HG02870 (cell line): ENCODE data around the gene ZFYVE9.
A peak's percentile ranks its signal among the peaks of the same experiment; 100 is the strongest.
"Not testable (repeated sequence)": the region's sequence is repeated elsewhere in the genome, so short reads cannot be mapped to it uniquely, and the experiment has no call there.

Experiments used
- ATAC-seq: cut with Tn5 transposase; IDR thresholded peaks from one replicate; pipeline ENCODE4 v1.9.1; 2021; ENCODE audit warnings: mild to moderate bottlenecking, moderate library complexity; ENCODE audit not compliant: unreplicated experiment

The ZFYVE9 gene

DNA sequence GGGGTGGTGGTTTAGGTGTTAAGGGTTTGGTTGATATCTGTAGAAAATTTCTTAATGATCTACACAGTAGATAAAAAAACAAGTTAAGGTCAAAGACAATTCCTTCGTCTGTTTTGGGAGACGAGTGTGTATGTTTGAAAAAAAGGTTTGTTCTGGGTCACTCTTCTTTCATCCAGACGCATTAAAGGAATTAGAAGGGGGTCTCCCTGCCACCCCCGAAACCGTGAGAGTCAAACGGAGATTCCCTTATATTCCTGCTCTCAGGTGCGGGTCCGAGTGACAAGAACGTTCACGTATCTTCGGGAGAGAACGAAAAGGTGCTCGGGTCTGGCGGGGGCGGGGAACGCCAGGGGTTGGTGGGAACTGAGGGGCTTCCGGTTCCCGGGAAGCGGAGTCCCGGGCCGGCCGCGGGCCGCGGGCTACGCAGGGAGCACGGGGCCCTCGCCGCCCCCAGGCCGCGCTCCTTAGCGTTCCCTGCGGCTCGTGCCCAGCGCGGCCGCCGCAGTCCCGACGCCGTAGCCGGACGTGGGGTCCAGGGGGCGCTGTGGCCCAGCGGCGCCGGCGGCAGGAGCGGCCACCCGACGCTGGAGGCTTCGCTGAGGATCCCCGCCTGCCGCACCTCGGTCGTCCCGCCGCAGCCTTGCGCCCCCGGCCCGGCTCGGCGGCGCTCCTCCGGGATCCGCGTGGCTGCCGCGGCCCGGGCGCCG is at the start of gene ZFYVE9:
Gene ZFYVE9 (plus strand): TSS at position 577 of the 707 bp plus-strand sequence. CDS start 91,118 bp downstream, outside the sequence.
- ATAC-seq: peak; percentile 51

- ATAC-seq: not testable (repeated sequence)
These were observed 47.6 kb upstream of the ZFYVE9 start for GRCh38 chr1:52094300-52094699.

- ATAC-seq: no peak
These were observed 45.7 kb upstream of the ZFYVE9 start for GRCh38 chr1:52096216-52096615.

- ATAC-seq: no peak
These were observed 43.6 kb upstream of the ZFYVE9 start for GRCh38 chr1:52098139-52098871.

- no peak for ATAC-seq
These were observed 39.4 kb upstream of the ZFYVE9 start for GRCh38 chr1:52102336-52103013.

- no peak for ATAC-seq
These were observed 30.4 kb upstream of the ZFYVE9 start for GRCh38 chr1:52111492-52111891.

- ATAC-seq: no peak
These were observed 29.4 kb upstream of the ZFYVE9 start for GRCh38 chr1:52112489-52112888.

DNA sequence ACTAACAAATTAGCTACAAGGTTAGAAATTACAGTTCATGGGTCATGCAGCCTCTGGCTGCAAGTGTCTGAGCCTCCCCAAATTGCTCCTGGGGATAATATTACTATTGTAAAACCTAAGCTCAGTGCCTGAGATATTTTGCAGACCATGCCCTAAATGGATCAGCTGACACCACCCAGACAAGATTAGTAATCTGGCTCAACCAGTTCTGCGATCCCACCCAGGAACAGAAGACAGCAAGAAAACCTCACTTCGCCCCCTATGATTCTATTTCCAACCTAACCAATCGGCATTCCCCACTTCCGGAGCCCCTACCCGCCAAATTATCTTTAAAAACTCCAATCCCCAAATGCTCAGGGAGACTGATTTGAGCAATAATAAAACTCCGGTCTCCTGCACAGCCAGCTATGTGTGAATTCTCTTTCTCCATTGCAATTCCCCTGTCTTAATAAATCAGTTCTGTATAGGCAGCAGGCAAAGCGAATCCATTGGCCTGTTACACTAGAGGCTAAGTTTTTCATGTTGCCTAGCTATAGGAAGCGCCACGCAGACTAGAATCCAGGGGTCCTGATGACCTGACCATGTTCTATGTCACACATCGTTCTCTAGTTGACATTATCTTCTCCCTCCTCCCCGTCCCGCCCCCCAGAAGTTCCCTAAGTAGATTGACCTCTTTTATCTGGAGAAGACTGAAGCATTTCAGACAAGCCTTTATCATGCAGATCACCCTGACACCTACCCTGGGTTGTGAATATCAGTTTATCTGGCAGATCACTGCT is 22.4 kb upstream of the ZFYVE9 start:
- ATAC-seq: no peak

- no peak for ATAC-seq
These were observed 19.5 kb upstream of the ZFYVE9 start for GRCh38 chr1:52122384-52122783.

- ATAC-seq: no peak
These were observed 18.3 kb upstream of the ZFYVE9 start for GRCh38 chr1:52123622-52124021.

DNA sequence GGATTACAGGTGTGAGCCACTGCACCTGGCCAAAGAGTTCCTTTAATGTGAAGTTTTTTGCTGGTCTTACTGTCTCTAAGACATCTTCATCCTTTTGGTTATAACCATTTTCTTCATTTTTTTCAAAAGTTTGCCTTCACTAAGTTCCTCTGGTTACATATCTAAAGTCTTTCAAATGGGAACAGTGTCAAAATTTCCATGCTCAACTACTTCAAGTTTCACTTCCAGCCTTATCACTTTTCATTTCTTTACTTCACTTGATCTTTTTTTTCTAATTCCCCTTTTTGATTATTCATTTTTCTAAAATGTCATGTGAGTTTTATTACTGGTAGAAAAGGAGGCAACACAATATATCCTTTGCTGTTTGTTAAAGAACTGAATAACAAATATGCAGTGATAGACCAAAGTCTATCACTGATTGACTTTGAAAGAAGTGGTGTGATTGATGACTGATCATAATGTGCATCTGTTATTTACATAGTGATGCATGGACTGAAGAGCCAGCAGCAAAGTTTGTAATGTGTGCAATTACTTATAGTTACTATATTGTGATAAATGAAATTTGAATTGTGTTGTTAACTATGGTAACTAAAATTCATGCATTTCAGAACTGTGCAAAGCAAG is 16.0 kb upstream of the ZFYVE9 start:
- no peak for ATAC-seq

- no peak for ATAC-seq
These were observed 14.4 kb upstream of the ZFYVE9 start for GRCh38 chr1:52127181-52128180.

- peak; percentile 64 for ATAC-seq
These were observed 1.9 kb upstream of the ZFYVE9 start for GRCh38 chr1:52139817-52140540.

GRCh38 chr1:52140633-52141512 is 1.0 kb upstream of the ZFYVE9 start:
- ATAC-seq: no peak

DNA sequence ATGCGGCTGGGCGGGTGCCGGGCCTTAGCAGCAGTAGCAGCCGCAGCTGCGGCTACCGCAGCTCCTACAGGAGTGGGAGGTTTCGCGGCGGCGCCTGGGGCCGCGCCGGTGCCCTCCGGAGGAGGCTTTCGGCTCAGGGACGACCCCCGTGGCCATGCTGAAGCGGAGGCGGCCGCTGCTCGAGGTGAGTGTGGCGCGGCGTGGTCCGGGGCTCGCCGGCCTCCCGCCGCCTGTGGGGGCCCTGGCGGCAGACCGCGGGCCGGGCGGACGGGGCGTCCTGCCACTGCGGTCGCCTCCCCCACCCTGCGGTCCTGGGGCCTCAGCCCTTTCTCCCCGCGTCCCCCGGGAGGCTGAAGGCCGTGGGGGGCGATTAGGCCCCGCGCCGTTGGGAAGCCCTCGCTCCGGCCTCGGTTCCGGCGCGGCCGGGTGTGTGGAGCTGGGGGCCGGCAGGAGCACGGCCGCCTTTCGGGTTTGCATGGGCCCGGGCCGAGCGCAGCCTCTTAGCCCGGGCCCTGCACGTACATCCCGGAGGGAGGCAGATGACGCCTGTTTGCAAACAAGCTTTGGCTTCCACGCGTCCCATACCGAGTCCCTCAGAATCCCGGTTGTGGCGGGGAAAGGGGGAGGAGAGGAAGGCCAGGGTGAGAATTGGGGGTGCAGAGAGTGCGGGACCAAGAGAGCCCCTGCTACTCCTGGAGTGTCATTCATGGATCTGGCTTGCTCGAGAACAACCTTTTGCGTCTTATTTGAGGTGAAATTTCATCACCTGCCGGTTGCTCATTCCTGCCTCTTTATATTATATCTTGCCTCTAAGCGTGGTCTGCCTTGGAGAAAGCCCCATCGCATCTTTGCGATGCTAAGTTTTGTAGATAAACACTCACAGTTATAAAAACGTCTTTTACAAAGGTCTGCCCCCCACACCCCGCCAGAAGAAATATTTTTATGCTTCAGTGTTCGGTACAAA is 613 bp downstream of the ZFYVE9 start:
- peak; percentile 33 for ATAC-seq

GRCh38 chr1:52145137-52145536 is 3.2 kb downstream of the ZFYVE9 start:
- no peak for ATAC-seq

DNA sequence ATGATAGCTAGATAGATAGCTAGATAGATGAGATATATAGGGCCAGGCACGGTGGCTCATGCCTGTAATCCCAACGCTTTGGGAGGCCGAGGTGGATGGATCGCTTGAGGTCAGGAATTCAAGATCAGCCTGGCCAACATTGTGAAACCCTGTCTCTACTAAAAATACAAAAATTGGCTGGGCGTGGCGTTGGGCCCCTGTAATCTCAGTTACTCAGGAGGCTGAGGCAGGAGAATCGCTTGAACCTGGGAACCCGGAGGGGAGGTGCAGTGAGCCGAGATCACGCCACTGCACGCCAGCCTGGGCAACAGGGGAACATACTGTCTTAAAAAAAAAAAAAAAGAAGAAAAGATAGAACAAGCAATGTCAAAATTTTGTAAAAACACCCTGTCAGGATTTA is 8.6 kb downstream of the ZFYVE9 start:
- ATAC-seq: not testable (repeated sequence)
